SKM-1 (cell line): ENCODE results near the gene SLC9A9.

ENCODE experiments used
- DNase-seq: peaks from one replicate; lab custom pipeline; 2025; ENCODE audit not compliant: unreplicated experiment; lab: John Stamatoyannopoulos, UW

SLC9A9 gene

DNA sequence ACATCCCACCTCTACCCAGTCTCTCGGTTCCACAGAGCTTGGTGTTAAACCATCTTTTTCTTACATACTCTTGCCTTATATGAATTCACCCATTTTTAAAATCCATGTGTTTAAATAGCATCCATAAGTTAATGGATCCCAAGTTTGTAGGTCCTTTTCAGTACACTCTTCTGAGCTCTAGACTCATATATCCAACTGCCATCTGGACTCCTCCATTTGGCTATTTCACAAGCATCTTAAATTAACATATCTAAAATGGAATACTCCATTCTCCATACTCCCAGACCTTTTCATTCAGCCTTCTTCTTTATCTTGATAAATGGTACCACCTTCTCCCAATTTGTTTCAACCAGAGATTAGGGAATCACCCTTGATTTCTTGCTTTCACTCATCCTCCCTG lies 615.3 kb downstream of the SLC9A9 start:
- no peak for DNase-seq

DNA sequence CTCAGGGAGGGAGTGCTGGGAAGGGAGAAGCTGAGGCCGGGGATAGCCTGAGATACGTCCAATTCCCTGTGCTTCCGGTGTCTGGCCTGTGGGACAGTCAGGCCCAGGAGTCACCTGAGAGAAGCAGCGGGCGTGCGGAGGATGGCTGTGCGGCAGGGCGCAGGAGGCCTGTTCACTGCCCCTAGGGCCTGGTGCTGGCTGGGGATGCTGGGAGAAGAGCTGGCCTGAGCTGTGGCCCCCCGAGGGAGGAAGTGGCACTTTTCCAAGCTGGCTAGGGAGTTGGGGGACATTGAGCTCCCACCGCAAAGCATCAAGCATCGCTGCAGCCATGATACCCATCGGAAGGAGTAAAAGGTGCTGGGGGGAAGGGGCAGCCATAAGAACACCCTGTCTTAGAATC lies 619.9 kb downstream of the SLC9A9 start:
- DNase-seq = no peak

- no peak for DNase-seq
These were observed 621.5 kb downstream of the SLC9A9 start for GRCh38 chr3:143226678-143227291.

- no peak for DNase-seq
These were observed 623.6 kb downstream of the SLC9A9 start for GRCh38 chr3:143224716-143225115.

GRCh38 chr3:143222981-143223380 lies 625.3 kb downstream of the SLC9A9 start:
- DNase-seq = no peak

DNA sequence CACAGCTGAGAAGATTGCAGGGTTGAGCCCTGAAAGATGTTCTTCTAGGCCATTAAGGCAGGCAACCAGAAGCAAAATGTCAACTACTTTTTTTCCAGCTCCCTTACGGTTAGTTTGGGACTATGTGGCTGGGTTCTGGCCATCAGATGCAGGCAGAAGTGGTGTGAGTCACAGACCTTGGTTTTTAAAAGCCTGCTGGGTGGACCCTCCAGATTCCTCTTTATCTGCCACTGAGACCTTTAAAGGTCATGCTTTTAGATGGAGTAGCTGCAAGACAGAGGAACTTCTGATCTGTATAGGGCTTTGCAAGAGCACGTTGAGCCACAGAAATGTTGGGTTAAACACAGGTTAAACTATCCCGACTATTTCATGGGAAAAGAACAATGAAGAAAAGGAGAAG lies 625.8 kb downstream of the SLC9A9 start:
- no peak for DNase-seq

GRCh38 chr3:143221446-143221845 lies 626.8 kb downstream of the SLC9A9 start:
- DNase-seq = no peak

GRCh38 chr3:143220741-143221140 lies 627.5 kb downstream of the SLC9A9 start:
- no peak for DNase-seq

DNA sequence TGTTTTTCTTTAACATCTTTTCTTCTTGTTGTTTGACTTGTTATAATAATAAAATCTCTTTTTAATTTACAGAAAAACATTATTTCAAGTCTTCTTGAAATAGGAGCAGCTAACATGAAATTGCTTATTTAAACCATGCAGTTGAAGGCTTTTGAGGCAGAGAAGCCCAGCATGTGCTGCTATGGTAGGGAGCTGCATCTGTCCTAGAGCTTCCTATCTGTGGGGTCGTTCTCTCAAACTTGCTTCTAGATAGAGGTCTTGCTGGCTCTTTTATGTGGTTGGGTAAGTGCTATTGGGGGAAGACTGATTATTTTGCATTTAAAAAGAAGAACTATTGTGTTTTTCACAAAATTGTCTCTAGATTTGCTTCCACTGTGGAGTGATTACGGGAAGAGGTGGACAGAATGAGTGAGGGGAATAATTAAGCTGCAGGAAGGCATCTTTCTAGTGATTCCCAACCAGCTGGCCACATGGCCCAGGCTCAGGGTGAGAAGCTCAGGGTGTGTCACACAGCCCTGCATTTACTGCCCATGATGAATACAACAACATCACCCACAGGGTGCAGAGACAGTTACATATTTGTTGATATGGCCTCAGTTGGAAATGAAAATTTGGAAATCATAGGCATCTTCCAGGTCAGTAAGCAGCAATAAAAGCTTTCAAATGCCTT lies 630.0 kb downstream of the SLC9A9 start:
- no peak for DNase-seq

DNA sequence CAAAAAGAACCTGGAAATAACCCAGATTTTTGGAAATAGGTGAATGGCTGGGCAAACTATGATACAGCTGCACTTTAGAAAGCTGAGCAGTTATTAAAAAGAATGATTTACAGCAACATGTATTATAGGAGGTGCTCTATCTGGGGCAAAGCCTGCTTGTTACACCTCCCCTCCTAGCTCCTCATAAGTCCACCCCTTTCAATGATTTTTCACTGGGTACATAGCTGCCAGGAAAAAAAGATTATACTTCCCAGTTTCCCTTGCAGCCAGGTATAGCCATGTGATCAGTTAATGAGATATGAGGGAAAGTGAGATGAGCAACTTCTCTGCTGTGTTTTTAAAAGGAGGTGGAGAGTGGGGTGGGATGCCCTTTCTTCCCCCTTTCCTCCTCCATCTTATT lies 631.0 kb downstream of the SLC9A9 start:
- no peak for DNase-seq

GRCh38 chr3:143216709-143217182 lies 631.5 kb downstream of the SLC9A9 start:
- no peak for DNase-seq
